Stimulated activated effector memory CD8-positive, alpha-beta T cell treated with anti-CD3 and anti-CD28 coated beads, Interleukin-12 subunit alpha, Interleukin-12 subunit beta, amount 100 ng/mL, for 72 hours (primary cell): Measurements from ENCODE around the gene NKAIN1.
"Not testable (repeated sequence)": the region's sequence is repeated elsewhere in the genome, so short reads cannot be mapped to it uniquely, and the experiment has no call there.

Source experiments
- ATAC-seq: fragments of 150-1000 bp; cut with Tn5 transposase; 2 replicates; pipeline ENCODE4 v1.10.0; 2021
- DNase-seq, 2 donors: peaks; one replicate each; pipeline ENCODE4 v3.0.0; 2021 to 2022; ENCODE audit warnings: low spot score in 2 of 2
- H3K27ac Mint-ChIP-seq: one replicate; pipeline ENCODE4 v1.8.0; 2022; ENCODE audit warnings: mild to moderate bottlenecking, mixed read lengths
- H3K36me3 Mint-ChIP-seq: one replicate; pipeline ENCODE4 v1.8.0; 2022; ENCODE audit warnings: mild to moderate bottlenecking, mixed read lengths
- H3K4me1 Mint-ChIP-seq: one replicate; pipeline ENCODE4 v1.8.0; 2022; ENCODE audit warnings: mixed read lengths
- H3K4me3 Mint-ChIP-seq: one replicate; pipeline ENCODE4 v1.8.0; 2022; ENCODE audit warnings: mild to moderate bottlenecking, mixed read lengths
- H3K9me3 Mint-ChIP-seq: one replicate; pipeline ENCODE4 v1.8.0; 2022; ENCODE audit warnings: mixed read lengths

NKAIN1 gene

GRCh38 chr1:31155216-31155806 lies 84.4 kb downstream of the NKAIN1 start:
- peak; percentile 90 for ATAC-seq
- H3K36me3 Mint-ChIP-seq = no peaks in the 10 kb centered on the region
- H3K27ac Mint-ChIP-seq = peak overlapping the region; percentile 85

GRCh38 chr1:31154632-31155215 lies 85.0 kb downstream of the NKAIN1 start:
- Mint-ChIP-seq H3K4me3 (peak overlapping the region; percentile 82), H3K9me3 (no peaks in the 10 kb centered on the region), H3K4me1 (peaks cover 11% of the 10 kb centered on the region), H3K27ac (peak overlapping the region; percentile 85), H3K36me3 (no peaks in the 10 kb centered on the region)
- DNase-seq (peak in 1 of 2 donors; percentile 58), ATAC-seq (peak; percentile 84)

More at GRCh38 chr1:31155216-31155806, 84.4 kb downstream of the NKAIN1 start:
- DNase-seq = peak; percentile 63 to 85
- Mint-ChIP-seq H3K4me3 (peak overlapping the region; percentile 82), H3K9me3 (no peaks in the 10 kb centered on the region), H3K4me1 (peaks cover 11% of the 10 kb centered on the region)

- ATAC-seq (no peak), DNase-seq (no peak)
- peak overlapping the region; percentile 82 for H3K4me3 Mint-ChIP-seq
- H3K9me3 Mint-ChIP-seq = no peaks in the 10 kb centered on the region
- no peak overlapping the region for H3K27ac Mint-ChIP-seq
- H3K36me3 Mint-ChIP-seq = no peaks in the 10 kb centered on the region
- peaks cover 11% of the 10 kb centered on the region for H3K4me1 Mint-ChIP-seq
Observed at GRCh38 chr1:31154000-31154631, 85.6 kb downstream of the NKAIN1 start.

- DNase-seq (no peak), ATAC-seq (no peak)
- Mint-ChIP-seq H3K4me1 (peaks cover 11% of the 10 kb centered on the region), H3K4me3 (peak overlapping the region; percentile 82), H3K9me3 (no peaks in the 10 kb centered on the region), H3K27ac (no peak overlapping the region), H3K36me3 (no peaks in the 10 kb centered on the region)
Observed at GRCh38 chr1:31153423-31153822, 86.3 kb downstream of the NKAIN1 start.

DNA sequence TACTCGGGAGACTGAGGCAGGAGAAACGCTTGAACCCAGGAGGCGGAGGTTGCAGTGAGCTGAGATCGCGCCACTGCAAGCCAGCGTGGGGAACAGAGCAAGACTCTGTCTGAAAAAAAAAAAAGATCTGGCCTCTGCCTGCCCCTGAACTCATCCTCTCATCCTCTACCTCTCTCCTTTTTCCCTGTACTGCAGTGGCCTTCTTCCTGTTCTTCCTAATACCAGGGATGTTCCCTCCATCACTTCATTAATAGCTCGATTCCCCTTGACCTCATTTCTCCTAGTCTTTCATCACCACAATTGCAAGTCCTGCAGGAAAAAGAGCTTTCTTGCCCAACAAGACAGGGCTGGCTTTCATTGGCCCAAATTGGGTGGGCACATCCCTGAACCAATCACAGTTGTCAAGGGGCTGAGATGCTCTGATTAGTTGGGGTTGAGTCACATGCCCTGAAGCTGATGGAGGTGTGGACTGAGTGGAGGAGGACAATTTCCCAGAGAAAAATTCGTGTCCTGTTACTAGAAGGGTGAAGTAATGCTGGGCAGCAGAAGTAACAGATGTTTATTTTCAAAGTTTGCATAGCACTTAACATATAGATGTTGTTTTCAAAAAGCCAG lies 87.4 kb downstream of the NKAIN1 start:
- no peaks in the 10 kb centered on the region for H3K36me3 Mint-ChIP-seq
- H3K27ac Mint-ChIP-seq = peak overlapping the region; percentile 1
- peaks cover 11% of the 10 kb centered on the region for H3K4me1 Mint-ChIP-seq
- DNase-seq (no peak), ATAC-seq (no peak)
- no peak overlapping the region for H3K4me3 Mint-ChIP-seq
- no peaks in the 10 kb centered on the region for H3K9me3 Mint-ChIP-seq

GRCh38 chr1:31151402-31151801 lies 88.3 kb downstream of the NKAIN1 start:
- Mint-ChIP-seq H3K4me1 (peaks cover 11% of the 10 kb centered on the region), H3K9me3 (no peaks in the 10 kb centered on the region), H3K4me3 (no peak overlapping the region), H3K27ac (no peak overlapping the region), H3K36me3 (no peaks in the 10 kb centered on the region)
- no peak for ATAC-seq
- no peak for DNase-seq

- DNase-seq (no peak), ATAC-seq (no peak)
- Mint-ChIP-seq H3K4me1 (peaks cover 5% of the 10 kb centered on the region), H3K27ac (no peak overlapping the region), H3K9me3 (no peaks in the 10 kb centered on the region), H3K4me3 (no peak overlapping the region), H3K36me3 (no peaks in the 10 kb centered on the region)
Observed at GRCh38 chr1:31148409-31148808, 91.3 kb downstream of the NKAIN1 start.

GRCh38 chr1:31145648-31146047 lies 94.0 kb downstream of the NKAIN1 start:
- H3K9me3 Mint-ChIP-seq = no peaks in the 10 kb centered on the region
- H3K4me3 Mint-ChIP-seq = no peak overlapping the region

GRCh38 chr1:31144442-31144841 lies 95.2 kb downstream of the NKAIN1 start:
- H3K9me3 Mint-ChIP-seq = no peaks in the 10 kb centered on the region
- no peak overlapping the region for H3K4me3 Mint-ChIP-seq
- H3K4me1 Mint-ChIP-seq = no peaks in the 10 kb centered on the region
- no peaks in the 10 kb centered on the region for H3K36me3 Mint-ChIP-seq
- ATAC-seq (no peak), DNase-seq (no peak)
- H3K27ac Mint-ChIP-seq = no peak overlapping the region

More at GRCh38 chr1:31145648-31146047, 94.0 kb downstream of the NKAIN1 start:
- H3K36me3 Mint-ChIP-seq = no peaks in the 10 kb centered on the region
- H3K4me1 Mint-ChIP-seq = no peaks in the 10 kb centered on the region
- H3K27ac Mint-ChIP-seq = no peak overlapping the region
- ATAC-seq (no peak), DNase-seq (no peak)

GRCh38 chr1:31143455-31143854 lies 96.2 kb downstream of the NKAIN1 start:
- Mint-ChIP-seq H3K4me3 (no peak overlapping the region), H3K27ac (no peak overlapping the region), H3K36me3 (no peaks in the 10 kb centered on the region), H3K4me1 (no peaks in the 10 kb centered on the region), H3K9me3 (no peaks in the 10 kb centered on the region)
- ATAC-seq = no peak
- DNase-seq = no peak

DNA sequence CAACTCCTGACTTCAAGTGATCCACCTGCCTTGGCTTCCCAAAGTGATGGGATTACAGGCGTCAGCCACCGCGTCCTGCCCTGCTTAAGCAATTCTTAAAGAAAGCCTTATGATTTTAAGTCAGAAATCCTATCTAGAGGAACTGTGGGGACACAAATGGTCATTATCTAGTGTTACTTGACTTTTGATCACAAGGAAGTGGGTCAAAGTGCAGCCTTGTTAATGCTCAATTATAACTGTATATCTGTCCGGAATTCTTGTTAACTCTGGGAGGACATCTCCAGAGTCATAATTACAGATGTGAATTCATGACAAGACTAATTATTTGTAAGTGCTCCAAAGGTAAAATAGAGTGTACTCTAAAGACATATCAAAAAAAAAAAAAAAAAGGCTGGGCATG lies 97.3 kb downstream of the NKAIN1 start:
- ATAC-seq (no peak), DNase-seq (no peak)
- H3K4me3 Mint-ChIP-seq = no peak overlapping the region
- H3K36me3 Mint-ChIP-seq = no peaks in the 10 kb centered on the region
- H3K27ac Mint-ChIP-seq = no peak overlapping the region
- H3K4me1 Mint-ChIP-seq = no peaks in the 10 kb centered on the region
- no peaks in the 10 kb centered on the region for H3K9me3 Mint-ChIP-seq

DNA sequence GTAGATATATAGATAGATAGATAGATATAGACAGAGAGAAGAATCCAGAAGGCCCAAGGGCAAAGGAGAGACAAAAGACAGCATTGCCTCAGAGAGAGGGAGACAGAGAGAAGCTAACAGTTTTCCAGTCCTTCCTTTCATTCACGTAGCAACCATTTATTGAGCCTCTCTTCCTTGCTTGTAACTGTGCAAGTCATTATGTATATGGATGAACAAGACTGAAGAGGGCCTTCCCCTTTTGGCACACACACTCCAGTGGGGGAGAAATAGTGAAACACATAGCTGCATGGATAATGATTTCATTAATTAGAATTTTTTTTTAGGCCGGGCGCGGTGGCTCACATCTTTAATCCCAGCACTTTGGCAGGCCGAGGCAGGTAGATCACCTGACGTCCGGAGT lies 99.4 kb downstream of the NKAIN1 start:
- DNase-seq (no peak), ATAC-seq (no peak)
- no peak overlapping the region for H3K4me3 Mint-ChIP-seq
- no peaks in the 10 kb centered on the region for H3K4me1 Mint-ChIP-seq
- no peaks in the 10 kb centered on the region for H3K9me3 Mint-ChIP-seq
- H3K36me3 Mint-ChIP-seq = no peaks in the 10 kb centered on the region
- H3K27ac Mint-ChIP-seq = no peak overlapping the region

GRCh38 chr1:31138797-31139521 lies 100.7 kb downstream of the NKAIN1 start:
- not testable (repeated sequence) for H3K27ac Mint-ChIP-seq, H3K4me3 Mint-ChIP-seq, H3K36me3 Mint-ChIP-seq, H3K4me1 Mint-ChIP-seq, DNase-seq, ATAC-seq, H3K9me3 Mint-ChIP-seq

DNA sequence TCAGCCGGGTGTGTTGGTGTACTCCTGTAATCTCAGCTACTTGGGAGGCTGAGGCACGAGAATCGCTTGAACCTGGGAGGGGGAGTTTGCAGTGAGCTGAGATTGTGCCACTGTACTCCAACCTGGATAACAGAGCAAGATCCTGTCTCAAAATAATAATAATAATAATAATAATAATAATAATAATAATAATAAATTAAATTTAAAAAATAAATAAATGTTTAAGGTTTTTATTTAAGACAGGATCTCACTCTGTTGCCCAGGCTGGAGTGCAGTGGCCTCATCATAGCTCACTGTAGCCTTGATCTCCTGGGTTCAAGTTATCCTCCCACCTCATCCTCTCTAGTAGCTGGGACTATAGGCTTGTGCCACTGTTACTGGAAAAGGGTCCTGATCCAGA lies 101.8 kb downstream of the NKAIN1 start:
- DNase-seq, H3K4me3 Mint-ChIP-seq, H3K36me3 Mint-ChIP-seq, ATAC-seq, H3K9me3 Mint-ChIP-seq, H3K27ac Mint-ChIP-seq, H3K4me1 Mint-ChIP-seq: not testable (repeated sequence)

- no peak for DNase-seq
- no peak for ATAC-seq
- no peaks in the 10 kb centered on the region for H3K9me3 Mint-ChIP-seq
- H3K27ac Mint-ChIP-seq = no peak overlapping the region
- H3K4me1 Mint-ChIP-seq = no peaks in the 10 kb centered on the region
- no peaks in the 10 kb centered on the region for H3K36me3 Mint-ChIP-seq
- H3K4me3 Mint-ChIP-seq = no peak overlapping the region
Observed at GRCh38 chr1:31135973-31136600, 103.6 kb downstream of the NKAIN1 start.
